ENCODE results near the gene GALT.

The GALT gene

DNA sequence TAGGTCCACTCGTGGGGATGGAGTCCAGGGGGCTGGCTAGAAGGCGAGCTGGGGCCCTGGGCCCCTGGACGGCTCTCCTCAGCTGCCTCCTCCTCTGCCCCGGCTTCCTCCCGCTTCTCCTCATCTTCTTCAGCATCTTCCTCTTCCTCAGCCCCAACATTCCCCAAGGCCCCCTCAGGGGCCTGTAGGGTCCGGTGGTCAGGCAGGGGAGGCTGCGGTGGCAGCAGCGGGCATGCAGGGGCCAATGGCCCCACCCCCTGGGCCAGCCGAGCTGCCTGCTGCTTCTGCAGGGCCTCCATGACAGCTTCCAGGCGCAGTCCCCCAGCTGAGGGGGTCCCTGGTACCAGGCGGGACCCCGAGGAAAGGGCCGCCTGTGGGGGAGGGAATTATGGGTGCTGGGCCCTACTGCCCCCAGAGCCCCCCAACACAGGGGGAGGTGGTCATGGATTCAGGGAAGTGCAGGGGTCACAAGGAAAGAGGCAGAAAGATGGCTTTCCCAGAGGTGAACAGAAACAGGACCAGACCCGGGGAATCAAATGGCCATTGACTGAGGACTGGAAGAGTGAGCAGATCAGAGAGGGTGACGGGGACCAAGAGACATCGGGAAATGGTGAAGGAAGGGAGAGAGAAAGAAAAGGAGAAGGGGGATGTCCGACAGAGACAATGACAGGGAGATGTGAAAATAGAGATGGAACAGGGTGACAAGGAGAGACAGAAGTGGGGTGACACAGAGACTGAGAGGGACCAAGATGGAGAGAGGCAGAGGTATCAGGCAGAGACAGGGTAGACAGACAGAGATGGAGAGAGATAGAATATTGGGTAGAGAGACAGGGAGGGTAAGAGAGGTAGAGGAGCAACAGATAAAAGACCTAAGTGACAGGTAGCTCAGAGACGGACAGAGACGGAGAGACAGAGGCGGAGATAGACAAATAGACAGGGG is 18.5 kb upstream of the GALT start:
- H3K4me3 ChIP-seq (ENCODE audit: low read depth, low read length) = no peak overlapping the region
- DNase-seq (ENCODE audit: low read depth) = no peak
- TF ChIP-seq CTCF (IDR thresholded peaks at IDR 0.05; ENCODE audit: insufficient read depth, low read depth, low read length, missing control alignments) = no peak

DNA sequence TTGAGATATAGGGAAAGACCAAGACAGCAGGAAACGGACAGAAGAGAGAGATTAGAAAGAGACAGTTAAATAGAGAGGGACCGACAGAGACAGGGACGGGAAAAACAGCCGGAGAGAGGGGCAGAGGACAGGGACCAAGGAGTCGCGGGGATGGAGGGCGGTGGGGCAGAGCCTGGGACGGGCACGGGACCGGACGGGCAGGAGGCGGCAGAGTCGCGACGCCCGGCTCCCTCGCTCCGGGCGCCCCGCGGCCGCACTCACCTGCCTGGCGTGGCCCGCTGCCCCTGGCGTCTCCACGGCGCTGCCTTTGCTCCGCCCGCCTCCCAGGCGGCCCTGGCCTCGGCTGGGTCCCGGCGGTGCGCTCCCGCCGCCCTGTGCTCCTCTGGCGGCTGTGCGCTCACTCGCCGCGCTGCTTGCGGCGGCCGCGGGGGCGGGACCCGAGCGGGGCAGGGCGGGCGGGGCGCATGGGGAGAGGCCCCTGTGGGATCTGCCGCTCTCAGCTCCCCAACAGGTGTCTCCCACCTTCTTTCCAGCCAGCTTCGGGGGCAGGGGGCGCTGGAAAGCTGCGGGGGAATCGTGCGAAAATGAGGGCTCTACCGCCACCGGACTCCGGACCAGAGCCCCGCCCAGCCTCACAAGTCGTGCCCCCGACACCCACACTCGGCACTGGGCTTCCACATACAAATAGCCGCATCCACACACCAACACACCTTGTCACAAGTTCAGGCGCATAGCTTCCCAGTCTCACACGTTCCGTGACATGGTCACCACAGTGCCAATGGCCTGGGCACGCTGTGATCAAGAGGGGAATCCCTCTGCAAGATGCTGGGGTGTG is 17.6 kb upstream of the GALT start, which contains the start of gene ARID3C:
Gene ARID3C, minus strand, starts transcription at position 411 of the 835 bp plus-strand sequence. CDS start 1,052 bp downstream, outside the sequence.
- DNase-seq (ENCODE audit: low read depth) = no peak
- no peak within 1 kb of the TSS for H3K4me3 ChIP-seq (ENCODE audit: low read depth, low read length)
- no peak for TF ChIP-seq CTCF (IDR thresholded peaks at IDR 0.05; ENCODE audit: insufficient read depth, low read depth, low read length, missing control alignments)

GRCh38 chr9:34629491-34629808 is 17.0 kb upstream of the GALT start:
- DNase-seq (ENCODE audit: low read depth) = no peak
- H3K4me3 ChIP-seq (ENCODE audit: low read depth, low read length) = no peak overlapping the region
- no peak for TF ChIP-seq CTCF (IDR thresholded peaks at IDR 0.05; ENCODE audit: insufficient read depth, low read depth, low read length, missing control alignments)

GRCh38 chr9:34630402-34631154 is 15.9 kb upstream of the GALT start:
- TF ChIP-seq CTCF (IDR thresholded peaks at IDR 0.05; ENCODE audit: insufficient read depth, low read depth, low read length, missing control alignments) = no peak
- H3K4me3 ChIP-seq (ENCODE audit: low read depth, low read length) = no peak overlapping the region
- no peak for DNase-seq (ENCODE audit: low read depth)

DNA sequence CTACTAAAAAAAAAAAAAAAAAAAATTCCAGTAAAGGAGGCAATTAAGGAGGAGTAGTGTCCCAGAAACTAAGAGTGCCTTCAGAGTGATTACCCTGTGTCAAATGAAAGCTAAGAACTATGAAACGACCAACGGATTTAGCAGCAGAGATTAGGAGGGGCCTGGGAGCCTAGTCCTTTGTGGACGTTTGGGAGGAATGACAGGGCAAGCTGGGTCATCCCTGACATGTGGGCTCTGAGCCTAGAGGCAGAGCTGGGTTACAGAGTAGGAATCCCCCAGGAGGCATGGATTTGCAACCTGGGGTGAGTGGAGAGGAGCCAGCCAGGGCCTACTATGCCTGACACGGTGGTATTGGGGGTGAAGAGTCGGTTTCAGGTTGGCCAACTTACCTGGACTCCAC is 13.3 kb upstream of the GALT start:
- TF ChIP-seq CTCF (IDR thresholded peaks at IDR 0.05; ENCODE audit: insufficient read depth, low read depth, low read length, missing control alignments) = no peak
- no peak for DNase-seq (ENCODE audit: low read depth)
- H3K4me3 ChIP-seq (ENCODE audit: low read depth, low read length) = no peak overlapping the region

GRCh38 chr9:34633851-34634550 is 12.5 kb upstream of the GALT start:
- peak; percentile 79 for DNase-seq (ENCODE audit: low read depth)

More at GRCh38 chr9:34633851-34634550, 12.5 kb upstream of the GALT start:
- peak; percentile 88 for TF ChIP-seq CTCF (IDR thresholded peaks at IDR 0.05; ENCODE audit: insufficient read depth, low read depth, low read length, missing control alignments)
- H3K4me3 ChIP-seq (ENCODE audit: low read depth, low read length) = no peak overlapping the region
